Measurements from ENCODE around the gene RORB. TPM values are rescaled to one million over a fixed set of nuclear protein-coding genes. Genes with fewer than 3 reads are reported as not detected.
A peak's percentile ranks its signal among the peaks of the same experiment; 100 is the strongest.

RORB gene
- total RNA-seq, 1 donor from 2014 or later: 0.05 TPM

- intact Hi-C loops (cut with micrococcal nuclease): loop anchor here (10.0 kb wide), 1 partner anchor 164 kb away; no protein-coding TSS in a partner anchor
- H3K4me3 Mint-ChIP-seq: peak overlapping the region; percentile 74
- H3K4me1 Mint-ChIP-seq (ENCODE audit: low read depth): peaks cover 35% of the 10 kb centered on the region
Observed at GRCh38 chr9:74498621-74499095, 1.5 kb downstream of the RORB start.

GRCh38 chr9:74499111-74499601 is 2.0 kb downstream of the RORB start:
- Mint-ChIP-seq H3K27me3 (ENCODE audit: insufficient read depth) (peaks cover 61% of the 10 kb centered on the region), H3K27ac (no peak overlapping the region), H3K9me3 (no peaks in the 10 kb centered on the region), H3K4me3 (peak overlapping the region; percentile 74), H3K4me1 (ENCODE audit: low read depth) (peaks cover 35% of the 10 kb centered on the region), H3K36me3 (ENCODE audit: low read depth) (no peaks in the 10 kb centered on the region)
- no peak for DNase-seq (ENCODE audit: low spot score)
- intact Hi-C loops (cut with micrococcal nuclease): loop anchor here (10.0 kb wide), 1 partner anchor 164 kb away; no protein-coding TSS in a partner anchor

More at GRCh38 chr9:74498621-74499095, 1.5 kb downstream of the RORB start:
- Mint-ChIP-seq H3K27me3 (ENCODE audit: insufficient read depth) (peaks cover 61% of the 10 kb centered on the region), H3K27ac (no peak overlapping the region), H3K9me3 (no peaks in the 10 kb centered on the region), H3K36me3 (ENCODE audit: low read depth) (no peaks in the 10 kb centered on the region)
- no peak for DNase-seq (ENCODE audit: low spot score)

DNA sequence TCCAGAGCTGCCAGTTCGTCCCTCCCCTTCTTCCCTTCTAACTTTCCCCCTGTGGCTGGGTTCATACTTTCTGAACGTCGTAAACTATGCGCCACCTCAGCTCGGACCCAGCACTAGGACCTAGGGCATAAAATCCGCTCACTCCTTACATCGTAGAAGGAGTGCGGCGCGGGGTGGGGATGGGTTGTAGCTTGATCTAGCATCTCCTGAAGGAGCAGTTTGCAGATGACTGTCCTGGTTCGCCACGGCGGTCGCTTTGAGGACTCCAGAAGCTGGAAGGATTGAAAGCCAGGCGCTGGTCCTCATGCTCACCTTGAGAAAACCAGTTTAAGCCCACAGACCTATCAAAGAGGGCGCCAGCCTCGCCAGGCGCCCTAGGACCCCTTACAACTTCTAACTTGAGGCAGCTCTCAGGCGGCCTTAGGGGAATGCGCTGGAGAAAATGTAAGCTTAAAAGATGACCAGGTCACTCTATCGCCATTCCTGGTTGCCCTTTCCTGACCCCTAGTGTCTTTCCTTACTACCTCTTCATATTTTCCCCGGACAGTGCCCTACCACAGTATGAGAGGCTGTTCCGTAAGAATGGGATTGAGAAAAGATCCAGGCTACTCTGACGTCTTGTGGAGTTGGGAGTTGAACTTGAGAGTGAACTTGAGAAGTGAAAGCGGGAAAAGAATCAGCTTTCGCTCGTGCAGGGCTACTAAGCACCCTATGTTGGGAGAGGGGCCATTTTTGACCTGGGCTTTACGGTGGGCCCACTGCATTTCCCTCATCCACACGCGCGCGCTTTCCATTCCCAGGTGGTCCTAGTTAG is 2.8 kb downstream of the RORB start:
- Mint-ChIP-seq H3K27me3 (ENCODE audit: insufficient read depth) (peaks cover 61% of the 10 kb centered on the region), H3K4me1 (ENCODE audit: low read depth) (peaks cover 35% of the 10 kb centered on the region), H3K36me3 (ENCODE audit: low read depth) (no peaks in the 10 kb centered on the region), H3K9me3 (no peaks in the 10 kb centered on the region), H3K4me3 (peak overlapping the region; percentile 74), H3K27ac (no peak overlapping the region)
- no peak for DNase-seq (ENCODE audit: low spot score)
- intact Hi-C loops (cut with micrococcal nuclease): loop anchor here (10.0 kb wide), 1 partner anchor 165 kb away; no protein-coding TSS in a partner anchor

GRCh38 chr9:74500584-74500924 is 3.4 kb downstream of the RORB start:
- Mint-ChIP-seq H3K4me3 (peak overlapping the region; percentile 33), H3K27ac (no peak overlapping the region), H3K9me3 (no peaks in the 10 kb centered on the region), H3K27me3 (ENCODE audit: insufficient read depth) (peaks cover 61% of the 10 kb centered on the region), H3K36me3 (ENCODE audit: low read depth) (no peaks in the 10 kb centered on the region), H3K4me1 (ENCODE audit: low read depth) (peaks cover 35% of the 10 kb centered on the region)
- DNase-seq (ENCODE audit: low spot score): no peak
- intact Hi-C loops (cut with micrococcal nuclease): no loop called here

GRCh38 chr9:74501570-74501969 is 4.4 kb downstream of the RORB start:
- DNase-seq (ENCODE audit: low spot score): no peak
- Mint-ChIP-seq H3K27me3 (ENCODE audit: insufficient read depth) (peaks cover 54% of the 10 kb centered on the region), H3K4me1 (ENCODE audit: low read depth) (peaks cover 30% of the 10 kb centered on the region), H3K4me3 (no peak overlapping the region), H3K27ac (no peak overlapping the region), H3K36me3 (ENCODE audit: low read depth) (no peaks in the 10 kb centered on the region), H3K9me3 (no peaks in the 10 kb centered on the region)
- intact Hi-C loops (cut with micrococcal nuclease): no loop called here

DNA sequence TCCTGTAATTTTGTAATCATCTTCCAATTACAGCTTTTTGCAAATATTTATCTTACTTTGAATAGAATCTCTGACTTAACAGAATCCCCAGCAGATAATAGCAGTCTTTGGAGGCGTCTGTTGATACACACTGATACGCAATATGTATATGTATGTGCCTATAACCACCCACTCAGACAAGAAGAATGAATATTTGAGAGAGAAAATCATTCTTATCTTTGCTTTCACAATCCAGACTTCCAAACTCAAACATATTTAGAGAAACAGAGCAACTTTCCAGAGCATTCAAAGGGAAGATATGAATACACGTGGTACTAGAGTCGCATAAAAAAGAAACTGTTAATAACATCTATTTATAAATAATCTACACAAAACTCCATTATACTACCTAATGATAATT is 6.1 kb downstream of the RORB start:
- no peak overlapping the region for H3K27ac Mint-ChIP-seq
- H3K36me3 Mint-ChIP-seq (ENCODE audit: low read depth): no peaks in the 10 kb centered on the region
- peaks cover 42% of the 10 kb centered on the region for H3K27me3 Mint-ChIP-seq (ENCODE audit: insufficient read depth)
- no peak overlapping the region for H3K4me3 Mint-ChIP-seq
- H3K9me3 Mint-ChIP-seq: no peaks in the 10 kb centered on the region
- no peak for DNase-seq (ENCODE audit: low spot score)
- intact Hi-C loops (cut with micrococcal nuclease): no loop called here
- peaks cover 21% of the 10 kb centered on the region for H3K4me1 Mint-ChIP-seq (ENCODE audit: low read depth)

DNA sequence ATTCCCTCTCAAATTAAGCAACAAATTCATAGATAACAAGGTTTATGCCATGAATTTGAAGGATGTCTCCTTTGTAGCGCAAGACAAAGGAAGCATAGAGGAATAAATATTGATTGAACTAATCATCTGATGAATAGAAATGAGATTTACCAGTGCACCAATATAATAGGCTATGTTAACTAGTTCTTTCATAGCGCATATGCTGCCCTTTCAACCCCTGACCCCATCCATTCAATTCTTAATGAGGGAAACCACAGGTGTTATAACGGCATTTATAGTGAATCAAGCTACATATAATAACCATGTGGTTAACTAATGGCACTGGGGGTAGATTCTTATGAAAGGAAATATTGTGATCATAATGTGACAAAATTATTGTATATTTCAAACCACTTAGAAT is 6.5 kb downstream of the RORB start:
- DNase-seq (ENCODE audit: low spot score): no peak

GRCh38 chr9:74511333-74511732 is 14.2 kb downstream of the RORB start:
- Mint-ChIP-seq H3K4me1 (ENCODE audit: low read depth) (no peaks in the 10 kb centered on the region), H3K36me3 (ENCODE audit: low read depth) (no peaks in the 10 kb centered on the region), H3K27me3 (ENCODE audit: insufficient read depth) (peaks cover under 1% of the 10 kb centered on the region), H3K9me3 (no peaks in the 10 kb centered on the region), H3K4me3 (no peak overlapping the region), H3K27ac (no peak overlapping the region)
- intact Hi-C loops (cut with micrococcal nuclease): loop anchor here (2.0 kb wide), 1 partner anchor 15 kb away; the partner anchor contains the start of gene RORB
- no peak for DNase-seq (ENCODE audit: low spot score)

More for the DNA sequence above, 6.5 kb downstream of the RORB start:
- Mint-ChIP-seq H3K4me3 (no peak overlapping the region), H3K9me3 (no peaks in the 10 kb centered on the region), H3K27ac (no peak overlapping the region), H3K27me3 (ENCODE audit: insufficient read depth) (peaks cover 42% of the 10 kb centered on the region), H3K36me3 (ENCODE audit: low read depth) (no peaks in the 10 kb centered on the region), H3K4me1 (ENCODE audit: low read depth) (peaks cover 21% of the 10 kb centered on the region)
- intact Hi-C loops (cut with micrococcal nuclease): no loop called here

DNA sequence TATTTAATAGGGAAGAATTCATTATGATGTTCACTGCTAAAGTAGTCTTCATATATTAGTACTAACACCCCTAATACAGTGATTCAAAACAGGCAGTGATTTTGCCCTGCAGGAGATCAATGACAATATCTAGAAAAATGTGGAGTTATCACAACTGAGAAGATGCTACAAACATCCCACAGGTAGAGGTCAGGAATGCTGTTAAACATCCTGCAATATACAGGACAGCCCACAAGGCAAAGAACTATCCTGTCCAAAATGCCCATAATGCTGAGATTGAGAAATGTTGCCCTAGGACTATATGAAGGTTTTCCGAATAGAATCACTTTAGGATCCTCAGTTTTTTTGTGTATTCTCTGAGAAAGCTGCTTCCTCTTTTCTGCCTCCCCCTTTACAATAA is 15.3 kb downstream of the RORB start:
- no peaks in the 10 kb centered on the region for H3K27me3 Mint-ChIP-seq (ENCODE audit: insufficient read depth)
- intact Hi-C loops (cut with micrococcal nuclease): no loop called here
- no peak for DNase-seq (ENCODE audit: low spot score)
- H3K27ac Mint-ChIP-seq: no peak overlapping the region
- H3K4me3 Mint-ChIP-seq: no peak overlapping the region
- H3K4me1 Mint-ChIP-seq (ENCODE audit: low read depth): no peaks in the 10 kb centered on the region
- H3K9me3 Mint-ChIP-seq: no peaks in the 10 kb centered on the region
- no peaks in the 10 kb centered on the region for H3K36me3 Mint-ChIP-seq (ENCODE audit: low read depth)

DNA sequence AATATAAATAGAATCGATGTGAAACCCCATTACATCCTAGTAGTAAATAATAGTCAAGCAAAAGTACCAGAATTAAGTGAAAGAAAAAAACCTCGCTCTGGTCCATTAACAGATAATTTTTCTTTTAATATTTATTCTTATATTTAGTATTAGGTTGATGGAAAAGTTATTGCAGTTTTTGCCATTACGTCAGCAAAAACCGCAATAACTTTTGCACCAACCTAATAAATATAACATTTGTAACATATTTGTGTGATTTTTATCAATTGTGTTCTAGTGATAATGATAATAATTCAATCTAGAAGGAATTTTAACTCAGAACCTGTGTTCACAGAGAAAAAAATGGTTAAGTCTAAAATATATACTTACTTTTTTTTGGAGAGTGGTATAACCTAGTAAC is 16.1 kb downstream of the RORB start:
- Mint-ChIP-seq H3K36me3 (ENCODE audit: low read depth) (no peaks in the 10 kb centered on the region), H3K27ac (no peak overlapping the region), H3K27me3 (ENCODE audit: insufficient read depth) (peaks cover 3% of the 10 kb centered on the region), H3K9me3 (no peaks in the 10 kb centered on the region), H3K4me3 (no peak overlapping the region), H3K4me1 (ENCODE audit: low read depth) (no peaks in the 10 kb centered on the region)
- intact Hi-C loops (cut with micrococcal nuclease): no loop called here
- no peak for DNase-seq (ENCODE audit: low spot score)

DNA sequence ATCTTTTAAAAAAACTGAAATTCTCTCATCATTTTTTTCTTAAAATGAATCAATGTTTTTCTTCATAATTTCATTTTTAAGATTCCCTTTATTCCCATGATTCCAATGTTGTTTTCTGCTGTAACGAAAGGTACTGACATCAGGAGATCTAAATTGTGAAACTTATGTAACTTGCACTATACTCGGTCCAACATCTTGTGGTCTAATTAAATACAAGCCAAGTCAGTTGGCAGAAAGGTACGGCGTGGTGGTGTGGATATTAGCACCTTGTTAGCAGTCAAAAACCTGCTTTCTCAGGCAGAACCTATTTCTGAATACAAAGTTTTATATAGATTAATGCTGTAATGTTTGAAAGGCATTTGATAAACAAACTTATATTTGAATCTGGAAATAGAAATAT is 20.1 kb downstream of the RORB start:
- H3K27ac Mint-ChIP-seq: no peak overlapping the region
- no peak for DNase-seq (ENCODE audit: low spot score)
- peaks cover 3% of the 10 kb centered on the region for H3K27me3 Mint-ChIP-seq (ENCODE audit: insufficient read depth)
- H3K9me3 Mint-ChIP-seq: no peaks in the 10 kb centered on the region
- intact Hi-C loops (cut with micrococcal nuclease): no loop called here
- no peaks in the 10 kb centered on the region for H3K4me1 Mint-ChIP-seq (ENCODE audit: low read depth)
- no peak overlapping the region for H3K4me3 Mint-ChIP-seq
- H3K36me3 Mint-ChIP-seq (ENCODE audit: low read depth): no peaks in the 10 kb centered on the region

DNA sequence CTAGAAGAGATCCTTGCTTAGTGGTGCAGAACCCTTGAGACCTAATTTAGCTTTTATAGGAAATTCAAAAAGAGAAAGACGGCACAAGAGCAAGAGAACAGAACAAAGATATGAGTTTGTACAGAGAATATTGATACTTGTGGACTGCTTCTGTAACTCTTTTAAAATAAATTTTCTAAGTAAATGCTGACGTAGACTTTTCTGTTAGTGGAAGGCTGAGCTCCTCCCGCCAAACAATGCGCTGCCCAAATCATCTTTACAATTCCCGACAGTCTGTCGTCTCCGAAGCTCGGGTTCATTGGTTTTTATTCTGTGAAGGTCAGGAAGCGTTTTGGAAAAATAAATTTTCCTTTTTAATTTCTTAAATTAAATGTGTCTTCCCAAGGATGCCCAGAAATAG is 22.3 kb downstream of the RORB start:
- Mint-ChIP-seq H3K4me3 (no peak overlapping the region), H3K36me3 (ENCODE audit: low read depth) (no peaks in the 10 kb centered on the region), H3K27me3 (ENCODE audit: insufficient read depth) (peaks cover 3% of the 10 kb centered on the region), H3K27ac (no peak overlapping the region), H3K4me1 (ENCODE audit: low read depth) (no peaks in the 10 kb centered on the region), H3K9me3 (no peaks in the 10 kb centered on the region)
- intact Hi-C loops (cut with micrococcal nuclease): no loop called here
- no peak for DNase-seq (ENCODE audit: low spot score)

DNA sequence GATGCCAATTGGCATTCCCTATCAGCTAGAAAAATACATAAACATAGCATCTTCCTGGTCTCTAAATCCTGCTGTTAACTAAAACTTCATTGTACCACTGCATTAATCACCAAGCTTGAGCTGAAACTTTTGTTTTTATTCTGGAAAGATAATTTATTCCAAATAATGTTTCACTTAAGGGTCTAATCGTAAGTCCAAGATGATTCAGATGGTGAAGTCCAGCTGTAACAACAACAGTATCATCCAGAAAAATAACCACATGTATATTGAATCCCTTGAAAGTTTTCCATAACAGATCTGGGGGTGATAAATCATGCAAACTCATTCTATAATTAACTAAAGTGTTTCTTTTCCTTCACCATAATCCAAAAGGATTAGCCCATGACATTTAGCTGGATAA is 23.9 kb downstream of the RORB start:
- no peak overlapping the region for H3K27ac Mint-ChIP-seq
- no peak for DNase-seq (ENCODE audit: low spot score)

More for the DNA sequence above, 23.9 kb downstream of the RORB start:
- Mint-ChIP-seq H3K27me3 (ENCODE audit: insufficient read depth) (peaks cover 3% of the 10 kb centered on the region), H3K36me3 (ENCODE audit: low read depth) (no peaks in the 10 kb centered on the region), H3K9me3 (no peaks in the 10 kb centered on the region), H3K4me3 (no peak overlapping the region), H3K4me1 (ENCODE audit: low read depth) (no peaks in the 10 kb centered on the region)
- intact Hi-C loops (cut with micrococcal nuclease): no loop called here

All from activated T-helper 1 cell treated with anti-CD3 and anti-CD28 coated beads, Interleukin-12 subunit alpha, Interleukin-12 subunit beta, Interleukin-2, Interleukin-4 antibody, amounts not matched to agents 30 ng/mL and 10 ng/mL and 1 ng/mL, durations not matched to agents 14 hours and 24 hours and 36 hours (primary cell).